Thyroid gland (tissue), 4 donors: ENCODE results near the gene SYNGR3.
A peak's percentile ranks its signal among the peaks of the same experiment; 100 is the strongest.

Experiments
- POLR2A ChIP-seq, 2 donors: fragments of 450-650 bp; IDR thresholded peaks; one replicate each; pipeline ENCODE4 v1.6.1; 2017; ENCODE audit warnings: antibody characterized with exemption in 2 of 2, mild to moderate bottlenecking in 2 of 2, moderate library complexity in 1 of 2
- TF ChIP-seq, protein P1 (sequence below), 6 experiments: fragments of 200-600 bp in 3 of 6; fragments of 450-650 bp in 3 of 6; sonication (generic) in 3 of 6; IDR thresholded peaks; one replicate each; pipeline ENCODE4 v1.5.1; 2016 to 2019; ENCODE audit warnings: antibody characterized with exemption in 6 of 6, mild to moderate bottlenecking in 2 of 6, inconsistent platforms in 1 of 6, moderate library complexity in 1 of 6

DNA sequence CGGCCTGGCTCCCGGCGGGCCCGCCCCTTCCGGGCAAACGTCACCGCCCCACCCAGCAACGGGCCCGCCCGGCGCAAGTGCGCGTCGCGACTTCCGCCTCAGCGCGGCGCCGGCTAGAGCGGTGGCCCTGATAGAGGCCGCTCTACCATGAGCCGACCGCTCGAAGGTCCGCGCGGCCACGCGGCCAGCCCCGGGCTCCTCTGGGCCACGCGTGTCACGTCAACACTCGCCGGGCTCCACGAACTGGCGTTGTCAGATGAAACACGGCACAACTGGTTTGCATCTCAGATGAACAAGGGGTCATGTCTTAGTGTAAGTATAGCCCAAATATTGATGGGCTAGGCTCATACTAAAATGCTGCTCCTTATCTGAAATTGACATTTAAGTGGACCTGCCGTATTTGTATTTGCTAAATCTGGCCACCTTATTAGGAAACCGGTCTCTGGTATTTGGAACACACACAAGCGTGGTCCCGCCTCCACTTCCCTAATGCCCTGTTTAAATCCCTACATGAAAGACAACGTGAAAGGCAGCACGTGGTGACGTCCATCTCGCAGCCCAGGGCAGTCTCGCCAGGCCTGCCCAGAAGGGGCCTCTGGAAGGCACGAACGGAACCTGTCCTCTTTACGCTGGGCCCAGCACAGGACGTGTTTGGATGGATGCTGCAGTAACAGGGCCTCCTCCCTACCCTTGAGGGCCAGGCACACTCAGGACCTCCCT is 20.2 kb downstream of the SYNGR3 start, which contains the start of gene ZNF598:
- TF ChIP-seq, protein P1, sequence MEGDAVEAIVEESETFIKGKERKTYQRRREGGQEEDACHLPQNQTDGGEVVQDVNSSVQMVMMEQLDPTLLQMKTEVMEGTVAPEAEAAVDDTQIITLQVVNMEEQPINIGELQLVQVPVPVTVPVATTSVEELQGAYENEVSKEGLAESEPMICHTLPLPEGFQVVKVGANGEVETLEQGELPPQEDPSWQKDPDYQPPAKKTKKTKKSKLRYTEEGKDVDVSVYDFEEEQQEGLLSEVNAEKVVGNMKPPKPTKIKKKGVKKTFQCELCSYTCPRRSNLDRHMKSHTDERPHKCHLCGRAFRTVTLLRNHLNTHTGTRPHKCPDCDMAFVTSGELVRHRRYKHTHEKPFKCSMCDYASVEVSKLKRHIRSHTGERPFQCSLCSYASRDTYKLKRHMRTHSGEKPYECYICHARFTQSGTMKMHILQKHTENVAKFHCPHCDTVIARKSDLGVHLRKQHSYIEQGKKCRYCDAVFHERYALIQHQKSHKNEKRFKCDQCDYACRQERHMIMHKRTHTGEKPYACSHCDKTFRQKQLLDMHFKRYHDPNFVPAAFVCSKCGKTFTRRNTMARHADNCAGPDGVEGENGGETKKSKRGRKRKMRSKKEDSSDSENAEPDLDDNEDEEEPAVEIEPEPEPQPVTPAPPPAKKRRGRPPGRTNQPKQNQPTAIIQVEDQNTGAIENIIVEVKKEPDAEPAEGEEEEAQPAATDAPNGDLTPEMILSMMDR (IDR thresholded peaks at IDR 0.05), result peak in 1 of 6 experiments; percentile 11
- TF ChIP-seq POLR2A (IDR thresholded peaks at IDR 0.05), result peak in 1 of 2 donors; percentile 85
